ENCODE results near the gene ICA1.

DNA sequence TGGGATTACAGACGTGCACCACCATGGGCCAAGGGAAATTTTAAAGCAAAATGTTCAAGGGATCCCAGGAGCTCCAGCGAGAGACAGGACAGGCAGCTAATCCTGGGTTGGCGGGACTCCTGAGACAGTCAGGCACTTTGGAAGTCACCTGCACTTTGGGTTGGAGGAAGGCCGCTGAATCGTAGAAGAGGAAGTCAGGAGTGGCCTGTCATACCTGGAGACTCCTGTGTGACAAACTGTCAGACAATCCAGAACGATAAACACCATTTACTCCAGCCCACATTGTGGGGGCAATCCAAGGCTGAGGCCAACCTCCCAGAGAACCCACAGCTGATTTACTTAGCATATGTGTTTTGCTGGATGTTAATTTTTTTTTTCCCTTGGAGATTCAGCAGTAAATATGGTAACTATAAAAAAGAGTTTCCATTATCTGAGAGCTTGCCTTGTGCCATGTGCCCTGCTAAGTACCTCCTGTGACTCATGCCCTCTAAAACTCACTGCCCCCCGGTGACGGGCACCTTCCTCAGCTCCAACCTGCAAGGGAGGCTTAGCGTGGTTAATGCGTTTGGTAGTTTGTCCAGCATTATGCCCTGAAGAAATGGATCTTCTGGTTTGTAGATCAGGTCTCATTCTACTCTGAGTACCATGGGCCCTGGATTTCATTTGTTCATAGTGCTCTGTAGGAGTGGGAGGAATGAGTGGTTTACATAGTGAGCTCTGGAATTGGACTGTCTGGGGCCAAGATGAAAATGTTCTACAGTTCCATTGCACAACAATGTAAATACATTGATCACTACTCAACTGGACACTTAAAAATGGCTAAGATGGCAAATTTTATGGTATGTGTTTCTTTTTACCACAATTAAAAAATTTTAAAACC, 50.9 kb downstream of the ICA1 start:
- TF ChIP-seq, protein P1, sequence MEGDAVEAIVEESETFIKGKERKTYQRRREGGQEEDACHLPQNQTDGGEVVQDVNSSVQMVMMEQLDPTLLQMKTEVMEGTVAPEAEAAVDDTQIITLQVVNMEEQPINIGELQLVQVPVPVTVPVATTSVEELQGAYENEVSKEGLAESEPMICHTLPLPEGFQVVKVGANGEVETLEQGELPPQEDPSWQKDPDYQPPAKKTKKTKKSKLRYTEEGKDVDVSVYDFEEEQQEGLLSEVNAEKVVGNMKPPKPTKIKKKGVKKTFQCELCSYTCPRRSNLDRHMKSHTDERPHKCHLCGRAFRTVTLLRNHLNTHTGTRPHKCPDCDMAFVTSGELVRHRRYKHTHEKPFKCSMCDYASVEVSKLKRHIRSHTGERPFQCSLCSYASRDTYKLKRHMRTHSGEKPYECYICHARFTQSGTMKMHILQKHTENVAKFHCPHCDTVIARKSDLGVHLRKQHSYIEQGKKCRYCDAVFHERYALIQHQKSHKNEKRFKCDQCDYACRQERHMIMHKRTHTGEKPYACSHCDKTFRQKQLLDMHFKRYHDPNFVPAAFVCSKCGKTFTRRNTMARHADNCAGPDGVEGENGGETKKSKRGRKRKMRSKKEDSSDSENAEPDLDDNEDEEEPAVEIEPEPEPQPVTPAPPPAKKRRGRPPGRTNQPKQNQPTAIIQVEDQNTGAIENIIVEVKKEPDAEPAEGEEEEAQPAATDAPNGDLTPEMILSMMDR (conservative IDR thresholded peaks at IDR 0.05; ENCODE audit: low read depth in 2 of 2): no peak
- TF ChIP-seq CREB1 (CRISPR knock-in tag; IDR thresholded peaks at IDR 0.05; ENCODE audit: low read depth): no peak
- TF ChIP-seq, protein P2, sequence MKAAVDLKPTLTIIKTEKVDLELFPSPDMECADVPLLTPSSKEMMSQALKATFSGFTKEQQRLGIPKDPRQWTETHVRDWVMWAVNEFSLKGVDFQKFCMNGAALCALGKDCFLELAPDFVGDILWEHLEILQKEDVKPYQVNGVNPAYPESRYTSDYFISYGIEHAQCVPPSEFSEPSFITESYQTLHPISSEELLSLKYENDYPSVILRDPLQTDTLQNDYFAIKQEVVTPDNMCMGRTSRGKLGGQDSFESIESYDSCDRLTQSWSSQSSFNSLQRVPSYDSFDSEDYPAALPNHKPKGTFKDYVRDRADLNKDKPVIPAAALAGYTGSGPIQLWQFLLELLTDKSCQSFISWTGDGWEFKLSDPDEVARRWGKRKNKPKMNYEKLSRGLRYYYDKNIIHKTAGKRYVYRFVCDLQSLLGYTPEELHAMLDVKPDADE (IDR thresholded peaks at IDR 0.05): no peak
- TF ChIP-seq, protein P3, sequence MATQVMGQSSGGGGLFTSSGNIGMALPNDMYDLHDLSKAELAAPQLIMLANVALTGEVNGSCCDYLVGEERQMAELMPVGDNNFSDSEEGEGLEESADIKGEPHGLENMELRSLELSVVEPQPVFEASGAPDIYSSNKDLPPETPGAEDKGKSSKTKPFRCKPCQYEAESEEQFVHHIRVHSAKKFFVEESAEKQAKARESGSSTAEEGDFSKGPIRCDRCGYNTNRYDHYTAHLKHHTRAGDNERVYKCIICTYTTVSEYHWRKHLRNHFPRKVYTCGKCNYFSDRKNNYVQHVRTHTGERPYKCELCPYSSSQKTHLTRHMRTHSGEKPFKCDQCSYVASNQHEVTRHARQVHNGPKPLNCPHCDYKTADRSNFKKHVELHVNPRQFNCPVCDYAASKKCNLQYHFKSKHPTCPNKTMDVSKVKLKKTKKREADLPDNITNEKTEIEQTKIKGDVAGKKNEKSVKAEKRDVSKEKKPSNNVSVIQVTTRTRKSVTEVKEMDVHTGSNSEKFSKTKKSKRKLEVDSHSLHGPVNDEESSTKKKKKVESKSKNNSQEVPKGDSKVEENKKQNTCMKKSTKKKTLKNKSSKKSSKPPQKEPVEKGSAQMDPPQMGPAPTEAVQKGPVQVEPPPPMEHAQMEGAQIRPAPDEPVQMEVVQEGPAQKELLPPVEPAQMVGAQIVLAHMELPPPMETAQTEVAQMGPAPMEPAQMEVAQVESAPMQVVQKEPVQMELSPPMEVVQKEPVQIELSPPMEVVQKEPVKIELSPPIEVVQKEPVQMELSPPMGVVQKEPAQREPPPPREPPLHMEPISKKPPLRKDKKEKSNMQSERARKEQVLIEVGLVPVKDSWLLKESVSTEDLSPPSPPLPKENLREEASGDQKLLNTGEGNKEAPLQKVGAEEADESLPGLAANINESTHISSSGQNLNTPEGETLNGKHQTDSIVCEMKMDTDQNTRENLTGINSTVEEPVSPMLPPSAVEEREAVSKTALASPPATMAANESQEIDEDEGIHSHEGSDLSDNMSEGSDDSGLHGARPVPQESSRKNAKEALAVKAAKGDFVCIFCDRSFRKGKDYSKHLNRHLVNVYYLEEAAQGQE (IDR thresholded peaks at IDR 0.05; ENCODE audit: unreplicated experiment): no peak
- no peak for TF ChIP-seq EZH2 (IDR thresholded peaks at IDR 0.05; ENCODE audit: low read depth, unreplicated experiment)
- no peak for TF ChIP-seq STAT1 (IDR thresholded peaks at IDR 0.05; ENCODE audit: unreplicated experiment)
- TF ChIP-seq EZH2phosphoT487 (IDR thresholded peaks at IDR 0.05; ENCODE audit: unreplicated experiment): no peak
- no peak for TF ChIP-seq POLR2AphosphoS5 (IDR thresholded peaks at IDR 0.05; ENCODE audit: low read depth)
